Stimulated activated CD4-positive, alpha-beta T cell treated with anti-CD3 and anti-CD28 coated beads, Interleukin-4, amount 100 ng/mL, for 4 hours (primary cell): ENCODE measurements around the gene IL10RA.
A peak's percentile ranks its signal among the peaks of the same experiment; 100 is the strongest.
"Not testable (repeated sequence)": the region's sequence is repeated elsewhere in the genome, so short reads cannot be mapped to it uniquely, and the experiment has no call there.

Source experiments
- DNase-seq, 2 experiments: peaks; one replicate each; pipeline ENCODE4 v3.0.0-alpha.2; 2020

Gene IL10RA

GRCh38 chr11:117985953-117986887 is at the start of gene IL10RA:
Gene IL10RA (plus strand): TSS chr11:117986394. CDS start chr11:117986468, 74 bp downstream.
- peak; percentile 78 to 80 for DNase-seq

GRCh38 chr11:117936973-117937372 is 49.2 kb upstream of the IL10RA start:
- no peak for DNase-seq

- no peak for DNase-seq
Measured at GRCh38 chr11:117940736-117941135, 45.5 kb upstream of the IL10RA start.

GRCh38 chr11:117941163-117941707 is 45.0 kb upstream of the IL10RA start:
- DNase-seq: no peak

GRCh38 chr11:117941976-117942654 is 44.1 kb upstream of the IL10RA start:
- DNase-seq: no peak

- no peak for DNase-seq
Measured at GRCh38 chr11:117944554-117944953, 41.6 kb upstream of the IL10RA start.

- no peak for DNase-seq
Measured at GRCh38 chr11:117945047-117945810, 41.0 kb upstream of the IL10RA start.

GRCh38 chr11:117946156-117946841 is 39.9 kb upstream of the IL10RA start:
- DNase-seq: no peak

GRCh38 chr11:117946842-117947526 is 39.2 kb upstream of the IL10RA start:
- DNase-seq: peak; percentile 75 to 81

- not testable (repeated sequence) for DNase-seq
Measured at GRCh38 chr11:117947751-117948150, 38.4 kb upstream of the IL10RA start.

GRCh38 chr11:117948466-117948865 is 37.7 kb upstream of the IL10RA start:
- not testable (repeated sequence) for DNase-seq

- DNase-seq: no peak
Measured at GRCh38 chr11:117949062-117949461, 37.1 kb upstream of the IL10RA start.

- DNase-seq: peak in 1 of 2 experiments; percentile 62
Measured at GRCh38 chr11:117950301-117950700, 35.9 kb upstream of the IL10RA start.

GRCh38 chr11:117950993-117951961 is 34.9 kb upstream of the IL10RA start:
- peak in 1 of 2 experiments; percentile 54 for DNase-seq

GRCh38 chr11:117953024-117953671 is 33.0 kb upstream of the IL10RA start:
- DNase-seq: peak in 1 of 2 experiments; percentile 28

GRCh38 chr11:117958949-117959348 is 27.2 kb upstream of the IL10RA start:
- DNase-seq: no peak

- no peak for DNase-seq
Measured at GRCh38 chr11:117959438-117960149, 26.6 kb upstream of the IL10RA start.

- no peak for DNase-seq
Measured at GRCh38 chr11:117960406-117960805, 25.8 kb upstream of the IL10RA start.

GRCh38 chr11:117961896-117962295 is 24.3 kb upstream of the IL10RA start:
- DNase-seq: no peak
